HTR-8/SVneo (cell line): ENCODE measurements around the gene GRB10.
A peak's percentile ranks its signal among the peaks of the same experiment; 100 is the strongest.

Source experiments
- DNase-seq: peaks from one replicate; pipeline ENCODE4 v3.0.0; 2011; ENCODE audit warnings: low spot score, mixed read lengths; ENCODE audit not compliant: insufficient read length
- FAIRE-seq: peaks from 2 replicates; lab custom pipeline; 2011; peaks lifted over from hg19 to GRCh38; lab: Jason Lieb, UNC

The GRB10 gene

GRCh38 chr7:50805447-50806125 is 22.9 kb upstream of the GRB10 start:
- DNase-seq (no peak), FAIRE-seq (no peak)

- DNase-seq (no peak), FAIRE-seq (no peak)
Measured at GRCh38 chr7:50803359-50804337, 21.0 kb upstream of the GRB10 start.

GRCh38 chr7:50801907-50802306 is 19.2 kb upstream of the GRB10 start:
- no peak for FAIRE-seq
- no peak for DNase-seq

GRCh38 chr7:50799873-50800272 is 17.2 kb upstream of the GRB10 start:
- DNase-seq (no peak), FAIRE-seq (no peak)

GRCh38 chr7:50798126-50798525 is 15.4 kb upstream of the GRB10 start:
- no peak for FAIRE-seq

GRCh38 chr7:50795831-50796230 is 13.1 kb upstream of the GRB10 start:
- no peak for FAIRE-seq
- no peak for DNase-seq

More at GRCh38 chr7:50798126-50798525, 15.4 kb upstream of the GRB10 start:
- no peak for DNase-seq

- no peak for DNase-seq
- no peak for FAIRE-seq
Measured at GRCh38 chr7:50795253-50795652, 12.6 kb upstream of the GRB10 start.

GRCh38 chr7:50793947-50794570 is 11.4 kb upstream of the GRB10 start:
- FAIRE-seq (no peak), DNase-seq (no peak)

- DNase-seq, result no peak
- FAIRE-seq, result no peak
Measured at GRCh38 chr7:50793120-50793946, 10.6 kb upstream of the GRB10 start.

- DNase-seq, result no peak
- FAIRE-seq, result no peak
Measured at GRCh38 chr7:50792342-50793119, 9.8 kb upstream of the GRB10 start.

GRCh38 chr7:50791938-50792341 is 9.2 kb upstream of the GRB10 start:
- DNase-seq (no peak), FAIRE-seq (no peak)

GRCh38 chr7:50791363-50791937 is 8.8 kb upstream of the GRB10 start:
- FAIRE-seq, result no peak

GRCh38 chr7:50790381-50790780 is 7.7 kb upstream of the GRB10 start:
- no peak for FAIRE-seq
- DNase-seq, result no peak

More at GRCh38 chr7:50791363-50791937, 8.8 kb upstream of the GRB10 start:
- no peak for DNase-seq

- DNase-seq (no peak), FAIRE-seq (no peak)
Measured at GRCh38 chr7:50788382-50788781, 5.7 kb upstream of the GRB10 start.

GRCh38 chr7:50787825-50788224 is 5.1 kb upstream of the GRB10 start:
- DNase-seq (no peak), FAIRE-seq (no peak)

GRCh38 chr7:50785346-50785745 is 2.6 kb upstream of the GRB10 start:
- no peak for FAIRE-seq
- DNase-seq, result no peak

GRCh38 chr7:50783801-50784507 is 1.3 kb upstream of the GRB10 start:
- FAIRE-seq (no peak), DNase-seq (no peak)

GRCh38 chr7:50783303-50783702 is 607 bp upstream of the GRB10 start:
- peak; percentile 94 for FAIRE-seq

More at GRCh38 chr7:50783303-50783702, 607 bp upstream of the GRB10 start:
- DNase-seq, result no peak
